Mucosa of rectum (tissue), 2 donors: ENCODE measurements around the gene VAPB.

ENCODE experiments used
- H3K27ac ChIP-seq, 2 donors: one replicate each; pipeline ENCODE4 v1.7.0; 2013; ENCODE audit warnings: inconsistent platforms in 2 of 2, low read depth in 2 of 2, low read length in 2 of 2
- H3K27me3 ChIP-seq, 2 donors: one replicate each; pipeline ENCODE4 v1.7.0; 2013; ENCODE audit warnings: low read length in 2 of 2; ENCODE audit not compliant: control insufficient read depth in 2 of 2, insufficient read depth in 2 of 2
- H3K36me3 ChIP-seq, 2 donors: one replicate each; pipeline ENCODE4 v1.7.0; 2013; ENCODE audit warnings: low read length in 2 of 2; ENCODE audit not compliant: control insufficient read depth in 2 of 2, insufficient read depth in 2 of 2
- H3K4me1 ChIP-seq, 2 donors: one replicate each; pipeline ENCODE4 v1.7.0; 2013; ENCODE audit warnings: low read length in 2 of 2, mild to moderate bottlenecking in 1 of 2; ENCODE audit not compliant: control insufficient read depth in 2 of 2, insufficient read depth in 2 of 2
- H3K4me3 ChIP-seq, 2 donors: one replicate each; pipeline ENCODE4 v1.7.0; 2013; ENCODE audit warnings: low read length in 2 of 2
- H3K9ac ChIP-seq, 2 donors: one replicate each; pipeline ENCODE4 v1.7.0; 2013; ENCODE audit warnings: low read length in 2 of 2, low read depth in 1 of 2, mild to moderate bottlenecking in 1 of 2
- H3K9me3 ChIP-seq, 2 donors: one replicate each; pipeline ENCODE4 v1.7.0; 2013; ENCODE audit warnings: low read length in 2 of 2; ENCODE audit not compliant: control insufficient read depth in 2 of 2
- donor health status: healthy.
- donor health status: Normal muscosa, but diverticular disease.

Gene VAPB

DNA sequence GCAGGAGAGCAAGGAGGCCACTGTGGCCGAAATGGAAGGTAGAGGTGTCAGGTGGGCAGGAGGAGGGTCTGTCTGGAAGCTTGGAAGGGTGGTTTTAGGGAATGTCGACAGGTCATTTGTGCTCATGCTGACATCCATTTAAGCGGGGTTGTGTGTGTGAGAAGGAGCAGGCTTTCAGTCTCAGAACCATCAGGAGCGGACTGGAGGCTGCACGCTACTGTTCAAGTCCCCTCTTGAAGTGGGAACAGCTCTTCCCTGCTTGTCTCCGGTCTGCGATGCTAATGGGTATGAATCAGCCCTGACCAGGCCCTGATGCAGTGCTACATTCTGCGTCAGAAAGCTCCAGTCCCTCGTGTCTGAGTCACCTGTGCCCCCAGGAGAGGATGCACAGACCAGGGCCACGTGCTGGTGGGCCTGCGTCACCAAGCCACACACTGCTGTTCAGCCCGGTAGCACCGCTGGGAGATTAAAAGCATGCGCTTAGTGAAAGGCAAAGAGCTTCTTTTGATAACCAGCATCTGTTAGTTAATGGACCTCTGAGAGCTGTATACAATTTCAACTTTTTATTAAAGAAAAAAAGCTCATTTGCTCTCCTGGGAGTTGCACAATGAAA lies 68.2 kb downstream of the VAPB start:
- Histone ChIP-seq H3K4me1 (no peaks in the 10 kb centered on the region), H3K36me3 (no peaks in the 10 kb centered on the region), H3K27ac (no peak overlapping the region), H3K9me3 (no peaks in the 10 kb centered on the region), H3K9ac (no peak overlapping the region), H3K4me3 (no peak overlapping the region), H3K27me3 (no peaks in the 10 kb centered on the region)

DNA sequence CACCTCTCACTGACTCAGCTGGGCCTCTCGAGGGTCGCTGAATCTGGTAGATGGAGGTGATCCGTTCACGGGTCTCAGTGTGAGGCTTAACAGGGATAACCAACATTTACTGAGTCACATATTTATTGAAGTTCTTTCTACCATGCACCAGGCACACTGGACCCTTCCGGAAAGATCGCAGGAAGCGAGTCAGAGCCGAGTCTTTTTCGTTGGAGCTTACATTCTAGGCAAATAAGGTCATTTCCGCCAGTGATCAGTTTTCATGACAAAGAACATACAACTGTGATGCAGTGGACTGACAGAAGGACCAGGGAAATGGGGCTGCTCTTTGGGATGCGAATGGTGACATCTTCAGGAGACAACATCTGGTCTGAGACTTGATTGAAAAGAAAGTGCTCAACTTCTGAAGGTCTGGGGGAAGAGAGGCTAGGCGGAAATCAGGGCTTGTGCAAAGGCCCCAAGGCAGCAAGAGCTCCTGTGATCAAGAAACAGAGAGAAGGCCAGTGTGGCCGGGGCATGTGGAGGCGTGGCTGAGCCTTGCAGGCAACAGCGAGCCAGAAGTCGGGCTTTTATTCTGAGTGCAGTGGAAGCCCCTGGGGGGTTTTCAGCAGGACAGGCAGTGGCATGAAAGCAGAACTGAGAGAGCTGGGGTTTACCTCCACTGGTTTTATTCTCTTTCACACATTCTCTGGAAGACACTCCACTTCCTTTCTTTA lies 69.5 kb downstream of the VAPB start:
- Histone ChIP-seq H3K4me1 (no peaks in the 10 kb centered on the region), H3K27ac (no peak overlapping the region), H3K9ac (no peak overlapping the region), H3K9me3 (no peaks in the 10 kb centered on the region), H3K4me3 (no peak overlapping the region), H3K36me3 (no peaks in the 10 kb centered on the region), H3K27me3 (no peaks in the 10 kb centered on the region)

DNA sequence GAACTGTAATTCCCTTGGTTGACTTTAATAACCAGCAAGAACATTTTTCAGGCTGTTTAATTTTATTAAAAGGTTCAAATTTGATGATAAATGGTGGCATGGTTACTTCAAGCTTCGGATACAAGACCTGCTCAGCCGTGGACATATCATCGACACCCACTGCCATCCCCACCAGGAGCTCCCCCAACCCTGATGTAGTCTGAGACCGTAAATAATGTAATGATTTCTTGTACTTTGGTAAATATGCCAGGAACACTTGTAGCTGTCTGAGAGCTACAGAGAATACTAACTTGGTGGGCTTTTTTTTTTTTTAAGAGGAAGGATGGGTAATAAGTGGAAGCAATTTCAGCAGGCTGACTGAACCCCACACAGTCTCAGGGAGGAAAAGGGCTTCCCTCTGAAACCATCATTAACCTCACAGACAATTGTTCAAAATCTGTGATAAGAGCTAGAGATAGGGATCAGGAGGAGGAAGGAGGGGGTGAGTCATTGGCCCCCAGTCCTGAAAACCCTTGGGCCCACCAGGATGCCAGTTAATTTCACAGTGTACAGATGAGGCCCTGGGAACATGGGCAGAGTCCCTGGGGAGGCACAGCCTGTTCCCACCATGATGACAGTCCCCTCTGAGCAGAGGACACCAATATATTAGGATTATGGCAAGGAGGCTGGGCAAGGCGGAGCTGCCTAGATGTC lies 70.2 kb downstream of the VAPB start:
- Histone ChIP-seq H3K4me1 (no peaks in the 10 kb centered on the region), H3K9me3 (no peaks in the 10 kb centered on the region), H3K9ac (no peak overlapping the region), H3K27ac (no peak overlapping the region), H3K27me3 (no peaks in the 10 kb centered on the region), H3K36me3 (no peaks in the 10 kb centered on the region), H3K4me3 (no peak overlapping the region)

DNA sequence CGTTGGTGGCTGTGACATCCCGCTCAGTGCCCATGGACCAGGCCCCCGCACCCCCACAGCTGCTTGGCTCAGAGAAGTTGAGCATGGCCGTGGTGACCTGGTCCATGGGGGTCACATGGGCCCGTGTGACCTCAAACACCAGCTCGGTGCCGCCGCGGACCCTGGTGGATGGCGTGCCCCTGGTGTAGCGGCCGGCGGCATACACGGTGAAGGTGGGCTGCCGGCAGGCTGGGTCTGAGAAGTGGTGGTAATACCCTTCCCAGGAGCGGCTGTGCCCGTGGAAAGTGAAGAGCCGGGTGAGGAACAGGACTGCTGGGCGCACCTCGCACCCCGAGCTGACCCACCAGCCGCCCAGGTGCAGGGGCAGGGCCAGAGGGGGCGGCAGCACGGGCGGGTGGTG lies 72.1 kb downstream of the VAPB start:
- Histone ChIP-seq H3K27me3 (peaks cover 0 to 3% of the 10 kb centered on the region in 2 donors), H3K4me1 (no peaks in the 10 kb centered on the region), H3K4me3 (no peak overlapping the region), H3K9ac (no peak overlapping the region), H3K36me3 (no peaks in the 10 kb centered on the region), H3K27ac (no peak overlapping the region), H3K9me3 (no peaks in the 10 kb centered on the region)

DNA sequence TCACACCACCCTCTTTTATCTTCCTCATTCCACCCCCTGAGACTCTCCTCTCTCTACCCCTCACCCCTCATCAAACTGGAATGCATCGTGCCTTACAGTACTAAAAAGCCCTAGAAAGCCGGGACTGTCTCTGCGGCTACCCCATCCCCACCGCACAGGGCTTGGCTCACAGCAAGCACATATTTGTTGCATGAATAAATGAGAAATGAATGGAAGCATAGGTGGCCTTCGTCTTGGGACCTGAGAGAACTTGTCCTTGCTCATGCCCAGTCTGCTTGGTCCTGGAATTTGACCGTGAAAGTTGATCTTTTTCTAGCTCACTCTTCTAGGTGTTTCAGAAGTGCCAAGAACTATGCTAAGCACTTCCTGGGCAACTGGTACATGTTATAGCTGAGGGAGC lies 72.9 kb downstream of the VAPB start:
- H3K36me3 ChIP-seq: no peaks in the 10 kb centered on the region
- no peak overlapping the region for H3K9ac ChIP-seq
- H3K27ac ChIP-seq: no peak overlapping the region

DNA sequence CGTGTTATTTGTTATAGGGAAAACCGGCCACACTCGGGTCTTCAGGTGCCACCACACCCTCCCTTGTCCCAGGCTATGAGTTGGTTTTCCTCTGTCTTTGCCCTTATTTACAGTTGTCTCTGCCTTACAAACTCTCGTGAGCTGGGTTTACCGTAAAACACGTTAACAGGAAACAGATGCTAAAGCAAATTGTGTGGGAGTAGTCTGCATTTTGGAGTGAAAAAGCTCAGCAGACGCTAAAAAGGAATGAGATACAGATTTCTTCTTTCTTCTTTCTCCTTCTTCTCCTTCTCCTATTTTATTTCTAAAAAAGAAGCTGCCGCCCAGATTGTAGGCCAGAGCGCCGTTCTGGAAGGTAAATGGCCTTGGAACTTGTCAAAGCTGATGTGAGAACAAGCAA lies 74.2 kb downstream of the VAPB start:
- Histone ChIP-seq H3K4me1 (no peaks in the 10 kb centered on the region), H3K9me3 (no peaks in the 10 kb centered on the region), H3K27ac (no peak overlapping the region), H3K4me3 (no peak overlapping the region), H3K27me3 (peaks cover 0 to 3% of the 10 kb centered on the region in 2 donors), H3K9ac (no peak overlapping the region), H3K36me3 (no peaks in the 10 kb centered on the region)

More for the DNA sequence above, 72.9 kb downstream of the VAPB start:
- H3K4me1 ChIP-seq: no peaks in the 10 kb centered on the region
- peaks cover 0 to 3% of the 10 kb centered on the region in 2 donors for H3K27me3 ChIP-seq
- no peak overlapping the region for H3K4me3 ChIP-seq
- H3K9me3 ChIP-seq: no peaks in the 10 kb centered on the region

DNA sequence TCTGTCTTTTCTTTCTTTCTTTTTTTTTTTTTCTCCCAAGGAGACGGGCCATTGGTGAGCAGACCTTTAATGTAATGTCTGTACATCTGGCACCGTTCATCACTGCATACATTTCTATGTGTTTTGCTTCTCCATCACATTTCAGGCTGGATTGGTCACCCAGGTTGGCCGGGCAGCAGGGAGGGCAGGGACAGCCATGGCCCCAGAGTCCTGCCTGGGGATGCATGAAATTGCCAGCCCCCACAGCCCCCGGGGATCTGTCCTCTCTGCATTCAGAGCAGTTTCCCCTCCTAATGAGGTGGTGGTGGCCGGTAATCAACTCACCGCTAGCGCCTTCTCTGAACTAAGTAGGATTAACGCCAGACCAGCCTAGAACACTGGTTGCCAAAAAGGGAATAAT lies 75.8 kb downstream of the VAPB start:
- Histone ChIP-seq H3K9me3 (no peaks in the 10 kb centered on the region), H3K4me1 (no peaks in the 10 kb centered on the region), H3K9ac (no peak overlapping the region), H3K4me3 (no peak overlapping the region), H3K36me3 (no peaks in the 10 kb centered on the region), H3K27me3 (peaks cover 0 to 3% of the 10 kb centered on the region in 2 donors), H3K27ac (no peak overlapping the region)

DNA sequence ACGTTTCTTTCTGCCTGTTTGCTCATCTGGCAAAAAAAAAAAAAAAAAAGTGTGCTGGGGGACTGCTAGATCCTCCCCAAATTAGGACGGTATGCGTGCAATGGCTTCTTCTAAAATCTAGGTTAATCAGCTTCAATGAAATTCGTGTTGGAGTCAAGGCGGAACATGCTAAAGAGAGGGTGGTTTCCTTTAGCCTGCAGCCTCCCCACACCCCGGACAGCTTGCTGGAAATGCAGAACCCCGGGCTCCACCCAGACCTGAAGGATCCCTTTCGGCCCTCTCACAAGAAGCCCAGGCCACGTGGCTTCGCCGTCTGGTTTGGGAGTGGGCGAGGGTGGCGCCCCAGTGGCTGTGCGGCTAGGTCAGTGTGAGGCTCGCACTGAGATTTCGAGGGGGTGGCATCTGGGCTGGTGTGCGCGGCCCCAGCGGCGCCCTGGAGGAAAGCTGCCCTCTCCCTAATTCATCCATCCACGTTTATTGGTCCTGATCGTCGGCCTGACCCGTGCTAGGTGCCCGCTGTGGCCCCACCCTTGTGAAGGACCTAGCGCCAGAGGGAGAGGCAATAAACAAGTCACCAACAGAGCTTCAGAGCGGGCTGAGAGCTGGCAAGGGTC lies 77.2 kb downstream of the VAPB start:
- H3K4me1 ChIP-seq: no peaks in the 10 kb centered on the region
- H3K27me3 ChIP-seq: peaks cover 0 to 3% of the 10 kb centered on the region in 2 donors
- no peaks in the 10 kb centered on the region for H3K9me3 ChIP-seq
- H3K36me3 ChIP-seq: no peaks in the 10 kb centered on the region
- no peak overlapping the region for H3K9ac ChIP-seq
- H3K27ac ChIP-seq: no peak overlapping the region
- H3K4me3 ChIP-seq: no peak overlapping the region

DNA sequence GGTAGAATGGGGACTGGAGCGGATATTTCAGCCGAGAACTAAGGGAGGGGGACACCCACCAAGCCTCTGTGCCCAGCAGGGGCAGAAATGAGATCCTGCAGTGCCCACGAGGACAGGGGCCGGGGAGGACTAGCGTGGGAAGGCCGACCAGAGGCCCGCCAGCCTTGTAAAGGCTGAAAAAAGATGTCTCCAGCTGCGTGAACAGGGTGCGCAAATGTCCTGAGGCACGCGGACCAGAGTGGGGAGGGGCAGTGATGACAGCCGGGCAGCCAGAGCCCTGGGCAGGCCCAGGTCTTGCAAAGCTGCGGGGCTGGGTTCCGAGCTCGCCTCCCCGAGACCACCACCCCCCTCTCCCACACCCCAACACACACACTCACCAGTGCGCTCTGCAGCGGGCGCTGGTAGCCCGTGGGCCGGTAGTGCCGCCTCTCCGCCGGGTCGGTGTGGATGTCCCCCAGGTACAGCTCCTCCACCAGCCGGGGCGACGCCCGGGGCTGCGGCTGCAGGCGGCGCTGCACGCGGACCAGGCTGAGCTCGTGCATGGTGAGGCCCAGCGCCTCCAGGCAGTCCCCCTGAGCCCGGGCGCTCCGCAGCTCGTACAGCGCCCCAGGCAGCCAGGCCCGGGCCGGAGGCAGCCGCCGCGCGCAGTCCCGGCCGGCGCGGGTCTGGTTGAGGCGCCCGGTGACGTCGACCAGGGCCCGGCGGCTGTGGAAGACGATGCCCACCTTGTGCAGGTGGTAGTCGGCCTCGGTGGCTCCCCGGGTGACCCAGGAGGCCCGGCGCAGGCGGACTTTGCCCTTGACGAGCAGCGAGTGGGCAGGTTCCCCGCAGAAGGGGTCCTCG lies 77.9 kb downstream of the VAPB start:
- no peaks in the 10 kb centered on the region for H3K4me1 ChIP-seq
- H3K27me3 ChIP-seq: peaks cover 0 to 3% of the 10 kb centered on the region in 2 donors
- H3K9ac ChIP-seq: no peak overlapping the region
- no peaks in the 10 kb centered on the region for H3K9me3 ChIP-seq
- H3K4me3 ChIP-seq: no peak overlapping the region
- no peaks in the 10 kb centered on the region for H3K36me3 ChIP-seq
- no peak overlapping the region for H3K27ac ChIP-seq
